K562 (cell line): ENCODE measurements around the gene BCAR3. TPM values are rescaled to one million over a fixed set of nuclear protein-coding genes. Genes with fewer than 3 reads are reported as not detected.
A peak's percentile ranks its signal among the peaks of the same experiment; 100 is the strongest.

Experiments
- ATAC-seq: fragments of 200-7000 bp; cut with Tn5 transposase; 3 replicates; pipeline ENCODE4 v1.9.1; 2020; ENCODE audit warnings: moderate library complexity
- BruUV-seq: library from RNA; stranded (reverse); fragments of 400-500 nt; replicated peaks from 2 replicates; lab custom pipeline; 2021; lab: Mats Ljungman, UMichigan
- CTCF ChIA-PET: fragments of 300-600 bp; formaldehyde crosslinking; extraction: SDS; loops from one replicate; lab custom pipeline; 2021; ENCODE audit warnings: low intra/inter-chr PET ratio; lab: Yijun Ruan, JAX
- POLR2A ChIA-PET: fragments of 300-600, 350-650 bp; sonication (Branson Sonifier 250); formaldehyde crosslinking; extraction: SDS; loops from one replicate; lab custom pipeline; 2021; ENCODE audit warnings: antibody characterized with exemption, inconsistent platforms; lab: Yijun Ruan, JAX
- DNase-seq, 4 experiments: peaks; one replicate each; pipeline versions ENCODE4 v3.0.0 to v3.0.0-alpha.2; 2011 to 2018; ENCODE audit warnings: low spot score in 3 of 4, mixed read lengths in 3 of 4; ENCODE audit errors: extremely low read depth in 1 of 4
- FAIRE-seq: peaks from 2 replicates; lab custom pipeline; 2011; peaks lifted over from hg19 to GRCh38; lab: Jason Lieb, UNC
- H2AFZ ChIP-seq: 2 replicates; pipeline ENCODE4 v1.6.0; 2011; ENCODE audit warnings: low read depth, low read length, control low read depth, inconsistent platforms
- H3K27ac ChIP-seq: fragments of 200-600 bp; 3 replicates; pipeline ENCODE4 v1.8.0; 2011; ENCODE audit warnings: low read depth, mild to moderate bottlenecking, control low read depth, inconsistent platforms, low read length, moderate library complexity, mixed read lengths; ENCODE audit errors: extremely low read depth
- H3K27me3 ChIP-seq, 2 experiments: fragments of 300-600 bp in 1 of 2; 2 replicates in 1 of 2; 3 replicates in 1 of 2; pipeline versions ENCODE4 v1.6.0 to v1.8.0; 2011; ENCODE audit warnings: inconsistent platforms in 2 of 2, low read length in 2 of 2, mild to moderate bottlenecking in 1 of 2, mixed read lengths in 1 of 2, moderate library complexity in 1 of 2; ENCODE audit not compliant: control insufficient read depth in 2 of 2, insufficient read depth in 2 of 2
- H3K36me3 ChIP-seq: fragments of 300-600 bp; 3 replicates; pipeline ENCODE4 v1.8.0; 2011; ENCODE audit warnings: mild to moderate bottlenecking, low read length, inconsistent platforms; ENCODE audit not compliant: control insufficient read depth, insufficient read depth
- H3K4me1 ChIP-seq, 2 experiments: fragments of 200-600 bp in 1 of 2; replicated peaks in 1 of 2; 2 replicates in 1 of 2; 3 replicates in 1 of 2; pipeline versions ENCODE4 v1.5.1 to v1.8.0; 2011; ENCODE audit warnings: inconsistent platforms in 2 of 2, low read length in 2 of 2, mild to moderate bottlenecking in 1 of 2, mixed read lengths in 1 of 2, moderate library complexity in 1 of 2; ENCODE audit not compliant: control insufficient read depth in 2 of 2, insufficient read depth in 2 of 2
- H3K4me2 ChIP-seq: 2 replicates; pipeline ENCODE4 v1.6.1; 2011; ENCODE audit warnings: low read length, control low read depth, inconsistent platforms, mixed read lengths; ENCODE audit not compliant: insufficient read depth
- H3K4me3 ChIP-seq: fragments of 200-600 bp; sonication (generic), shearing (Covaris generic); 2 replicates; pipeline ENCODE4 v1.5.1; 2016; ENCODE audit warnings: control low read depth, inconsistent platforms
- H3K79me2 ChIP-seq: fragments of 200-600 bp; 3 replicates; pipeline ENCODE4 v1.8.0; 2011; ENCODE audit warnings: low read length, inconsistent platforms; ENCODE audit not compliant: control insufficient read depth, insufficient read depth
- H3K9ac ChIP-seq, 2 experiments: 2 replicates each; pipeline versions ENCODE4 v1.6.0 to v1.6.1; 2011; ENCODE audit warnings: low read depth in 2 of 2, low read length in 2 of 2, control low read depth in 1 of 2, inconsistent platforms in 1 of 2, mild to moderate bottlenecking in 1 of 2, mixed read lengths in 1 of 2; ENCODE audit not compliant: insufficient read depth in 1 of 2
- H3K9me1 ChIP-seq: one replicate; pipeline ENCODE4 v1.6.0; 2011; ENCODE audit warnings: inconsistent platforms, mild to moderate bottlenecking, low read length, moderate library complexity; ENCODE audit not compliant: control insufficient read depth, insufficient read depth
- H3K9me3 ChIP-seq: replicated peaks from 2 replicates; pipeline ENCODE4 v1.5.1; 2011; ENCODE audit warnings: low read depth, low read length, inconsistent platforms; ENCODE audit not compliant: control insufficient read depth, insufficient read depth
- H4K20me1 ChIP-seq: replicated peaks from 2 replicates; pipeline ENCODE4 v1.6.1; 2011; ENCODE audit warnings: low read length, inconsistent platforms, mixed read lengths; ENCODE audit not compliant: control insufficient read depth, insufficient read depth
- CBX1 ChIP-seq: sonication (generic); IDR thresholded peaks from 2 replicates; pipeline ENCODE4 v1.6.1; 2016; ENCODE audit warnings: antibody characterized with exemption, low read depth, mild to moderate bottlenecking
- KDM2B ChIP-seq: fragments of 250-450 bp; sonication (Bioruptor Pico); IDR thresholded peaks from 2 replicates; pipeline ENCODE4 v1.8.0; 2021; ENCODE audit warnings: mild to moderate bottlenecking, moderate library complexity
- REST ChIP-seq, 2 experiments: fragments of 450-650 bp; formaldehyde crosslinking in 1 of 2; IDR thresholded peaks; 2 replicates each; pipeline versions ENCODE4 v1.4.0 to v1.6.1; 2014 to 2020; ENCODE audit warnings: mild to moderate bottlenecking in 2 of 2, borderline replicate concordance in 1 of 2, low read depth in 1 of 2
- WGBS: fragments of 100-300 bp; shearing (Covaris generic); methylation state at CpG from one replicate; pipeline ENCODE4 v1.1.6; 2016; ENCODE audit warnings: low coverage, mixed read lengths; ENCODE audit not compliant: insufficient coverage; ENCODE audit errors: missing lambda C conversion rate; 5-methylcytosine and 5-hydroxymethylcytosine counted together
- in situ Hi-C: fragments of 300-500 bp; cut with MboI; formaldehyde crosslinking; loops from 4 replicates; pipeline ENCODE4 v1.15.0; 2018; ENCODE audit warnings: inconsistent platforms, mixed read lengths
- intact Hi-C: fragments of 100-400 bp; cut with micrococcal nuclease; formaldehyde crosslinking; loops from 2 replicates; pipeline ENCODE4 v1.14.2; 2022
- polyA plus RNA-seq, 8 experiments: library from polyadenylated mRNA; depleted of rRNA in 4 of 8; stranded (reverse) in 5 of 8; unstranded in 3 of 8; fragments of >200 nt; fragmentation: Nextera tagmentation in 2 of 8; fragmentation: Illumina TruSeq in 1 of 8; extraction: Ambion mirVana in 2 of 8; extraction: Trizol in 1 of 8; gene quantifications; 2 replicates each; pipeline versions ENCODE4 v1.2.1 to v1.2.3, GENCODE V29; 2011 to 2014; ENCODE audit warnings: inconsistent platforms in 1 of 8, missing spikeins in 1 of 8
- total RNA-seq, 7 experiments: library from RNA; depleted of rRNA in 6 of 7; stranded (reverse); fragments of >200 nt in 6 of 7; fragmentation: Illumina TruSeq in 2 of 7; extraction: Trizol in 2 of 7; gene quantifications; 2 replicates each; pipeline versions ENCODE4 v1.2.1 to v1.2.3, GENCODE V29; 2011 to 2021; ENCODE audit warnings: low replicate concordance in 1 of 7

Gene BCAR3
- total and polyA plus RNA-seq, 9 of the 15 experiments (the other 6 are each of a cell fraction or from before 2014, with no cell fraction given): 1.8 to 6.3 (median 3.8) TPM

GRCh38 chr1:93585059-93585966 is 96.3 kb downstream of the BCAR3 start:
- CTCF ChIA-PET: no interaction called here
- Histone ChIP-seq H3K9me3 (no peaks in the 10 kb centered on the region), H3K4me3 (no peak overlapping the region), H3K4me1 (peaks cover 0 to 14% of the 10 kb centered on the region in 2 experiments; a peak in 3 of 5 replicates), H3K4me2 (no peak overlapping the region), H2AFZ (peak overlapping the region; percentile 22; the same call in 1 of the 2 replicates), H3K27ac (no peak overlapping the region), H3K27me3 (no peaks in the 10 kb centered on the region), H3K9me1 (no peaks in the 10 kb centered on the region), H4K20me1 (no peaks in the 10 kb centered on the region), H3K9ac (0 out of 4 replicates have a peak overlapping the region, but pooled peaks of 1 of the 2 experiments have one; percentile 16), H3K79me2 (no peaks in the 10 kb centered on the region), H3K36me3 (no peaks in the 10 kb centered on the region)
- WGBS: 36% methylated on average over 13 of the region's 13 CpGs
- POLR2A ChIA-PET: interaction anchor here (0.6 kb wide), 1 partner anchor 58 kb away, joined by 3 read pairs; no protein-coding TSS in a partner anchor
- intact Hi-C loops: no loop called here
- FAIRE-seq (no peak), DNase-seq (no peak), ATAC-seq (peak; percentile 15; the same call in 1 of the 3 replicates)
- no TSS peak for BruUV-seq
- in situ Hi-C loops: no loop called here
- no peak for TF ChIP-seq REST (IDR thresholded peaks at IDR 0.05; ENCODE audit: borderline replicate concordance)
- no peak for TF ChIP-seq REST (CRISPR knock-in tag; IDR thresholded peaks at IDR 0.05; ENCODE audit: low read depth)
- no peak for TF ChIP-seq CBX1
- no peak for TF ChIP-seq KDM2B (CRISPR knock-in tag)
